ENCODE data around the gene GP1BA. TPM values are rescaled to one million over a fixed set of nuclear protein-coding genes. Genes with fewer than 3 reads are reported as not detected.

The GP1BA gene
- total and polyA plus RNA-seq, 2 donors (not counting 3 experiments of a cell fraction or from before 2014, with no cell fraction given), result not detected

GRCh38 chr17:4956493-4957061 lies 24.5 kb downstream of the GP1BA start:
- Histone ChIP-seq H3K27ac (ENCODE audit: insufficient read depth, low read depth, low read length) (no peak overlapping the region), H3K9me1 (replicated peaks; ENCODE audit: control insufficient read depth, extremely low read depth, insufficient read depth, low read length) (no peaks in the 10 kb centered on the region), H3K4me1 (ENCODE audit: control insufficient read depth, extremely low read depth, insufficient read depth, low read length) (peaks cover 15% of the 10 kb centered on the region), H3K36me3 (ENCODE audit: control insufficient read depth in 2 of 2, extremely low read depth in 1 of 2, insufficient read depth in 2 of 2, low read length in 2 of 2) (peaks cover 0 to 7% of the 10 kb centered on the region in 2 experiments), H4K20me1 (replicated peaks; ENCODE audit: control insufficient read depth, extremely low read depth, insufficient read depth, low read length) (no peaks in the 10 kb centered on the region), H2AFZ (ENCODE audit: low read depth, low read length) (no peak overlapping the region), H3K9ac (replicated peaks; ENCODE audit: extremely low read depth, insufficient read depth, low read length) (no peak overlapping the region), H3K4me2 (ENCODE audit: insufficient read depth, low read length) (no peak overlapping the region), H3K79me2 (ENCODE audit: control insufficient read depth, insufficient read depth, low read length) (no peaks in the 10 kb centered on the region), H3K27me3 (ENCODE audit: control insufficient read depth in 2 of 2, insufficient read depth in 2 of 2, low read length in 2 of 2) (no peaks in the 10 kb centered on the region), H3K4me3 (replicated peaks in 1 of 3; ENCODE audit: insufficient read depth in 1 of 3, low read depth in 1 of 3, low read length in 3 of 3) (no peak overlapping the region), H3K9me3 (replicated peaks; ENCODE audit: control insufficient read depth, insufficient read depth, low read length) (no peaks in the 10 kb centered on the region)
- TF ChIP-seq CTCF (IDR thresholded peaks at IDR 0.05; ENCODE audit: extremely low read depth in 1 of 2, insufficient read depth in 1 of 2, low read depth in 1 of 2, low read length in 2 of 2) (peak; percentile 23 to 24), POLR2A (IDR thresholded peaks at IDR 0.05; ENCODE audit: low read depth, low read length) (no peak)
- DNase-seq (ENCODE audit: low read depth, low spot score) (no peak), FAIRE-seq (peak; percentile 4)
- ChIA-PET CTCF (interaction anchor here (0.8 to 3.3 kb wide), 4 partner anchors 11 to 47 kb away, joined by 3 to 22 read pairs (median 5); partner anchors contain the start of genes CAMTA2, SLC25A11 and SPAG7), POLR2A (no interaction called here)
- intact Hi-C loops (cut with micrococcal nuclease) (no loop called here), dilution Hi-C loops (cut with MboI; ENCODE audit: extremely low pct_ligation_motif_present, low sequenced_read_pairs) (no loop called here)
- no TSS peak for BruUV-seq (replicated peaks)

GRCh38 chr17:4958102-4958501 lies 26.0 kb downstream of the GP1BA start:
- Histone ChIP-seq H3K4me1 (ENCODE audit: control insufficient read depth, extremely low read depth, insufficient read depth, low read length) (peaks cover 10% of the 10 kb centered on the region), H3K4me3 (replicated peaks in 1 of 3; ENCODE audit: insufficient read depth in 1 of 3, low read depth in 1 of 3, low read length in 3 of 3) (no peak overlapping the region), H3K27me3 (ENCODE audit: control insufficient read depth in 2 of 2, insufficient read depth in 2 of 2, low read length in 2 of 2) (no peaks in the 10 kb centered on the region), H3K9me3 (replicated peaks; ENCODE audit: control insufficient read depth, insufficient read depth, low read length) (no peaks in the 10 kb centered on the region), H3K4me2 (ENCODE audit: insufficient read depth, low read length) (no peak overlapping the region), H3K79me2 (ENCODE audit: control insufficient read depth, insufficient read depth, low read length) (no peaks in the 10 kb centered on the region), H3K9me1 (replicated peaks; ENCODE audit: control insufficient read depth, extremely low read depth, insufficient read depth, low read length) (no peaks in the 10 kb centered on the region), H4K20me1 (replicated peaks; ENCODE audit: control insufficient read depth, extremely low read depth, insufficient read depth, low read length) (no peaks in the 10 kb centered on the region), H3K36me3 (ENCODE audit: control insufficient read depth in 2 of 2, extremely low read depth in 1 of 2, insufficient read depth in 2 of 2, low read length in 2 of 2) (peaks cover 0 to 7% of the 10 kb centered on the region in 2 experiments), H3K27ac (ENCODE audit: insufficient read depth, low read depth, low read length) (no peak overlapping the region), H2AFZ (ENCODE audit: low read depth, low read length) (no peak overlapping the region), H3K9ac (replicated peaks; ENCODE audit: extremely low read depth, insufficient read depth, low read length) (no peak overlapping the region)
- CTCF ChIA-PET, result interaction anchor here (1.1 to 3.3 kb wide), 2 partner anchors 49 to 55 kb away, joined by 4 to 22 read pairs; partner anchors contain the start of gene CHRNE
- TF ChIP-seq POLR2AphosphoS5 (IDR thresholded peaks at IDR 0.05; ENCODE audit: insufficient read depth, low read depth, low read length), result no peak
- no peak for TF ChIP-seq GATA2 (IDR thresholded peaks at IDR 0.05; ENCODE audit: insufficient read depth, insufficient read length, low read depth, low read length)
- TF ChIP-seq MYC (IDR thresholded peaks at IDR 0.05; ENCODE audit: low read depth, low read length), result no peak
- POLR2A ChIA-PET, result interaction anchor here (0.7 kb wide), 1 partner anchor 10 kb away, joined by 4 read pairs; the partner anchor contains the start of gene PFN1
- DNase-seq (ENCODE audit: low read depth, low spot score), result no peak
- dilution Hi-C loops (cut with MboI; ENCODE audit: extremely low pct_ligation_motif_present, low sequenced_read_pairs) (no loop called here), intact Hi-C loops (cut with micrococcal nuclease) (no loop called here)
- BruUV-seq (replicated peaks), result no TSS peak
- no peak for FAIRE-seq
